Breast epithelium (tissue), 4 donors: ENCODE measurements around the gene EVL. TPM values are rescaled to one million over a fixed set of nuclear protein-coding genes. Genes with fewer than 3 reads are reported as not detected.

Experiments used
- DNase-seq, 2 donors: peaks; one replicate each; pipeline ENCODE4 v3.0.0-alpha.2; 2019; ENCODE audit warnings: low spot score in 2 of 2
- H3K27ac ChIP-seq, 2 donors: fragments of 200-600 bp; sonication (generic) in 1 of 2; one replicate each; pipeline ENCODE4 v1.5.1; 2016 to 2019; ENCODE audit warnings: mild to moderate bottlenecking in 1 of 2
- H3K27me3 ChIP-seq, 2 donors: fragments of 200-600 bp; sonication (generic) in 1 of 2; one replicate each; pipeline versions ENCODE4 v1.5.1 to v1.6.0; 2017 to 2019; ENCODE audit warnings: control low read depth in 1 of 2, mild to moderate bottlenecking in 1 of 2
- H3K36me3 ChIP-seq: fragments of 200-600 bp; one replicate; pipeline ENCODE4 v1.5.1; 2019
- H3K4me1 ChIP-seq, 2 donors: fragments of 200-600 bp; sonication (generic); one replicate each; pipeline ENCODE4 v1.5.1; 2016 to 2019; ENCODE audit warnings: control low read depth in 1 of 2
- H3K4me3 ChIP-seq, 3 donors: fragments of 200-600 bp; sonication (generic); 1 replicate in 2 of 3; 2 replicates in 1 of 3; pipeline ENCODE4 v1.5.1; 2016 to 2019; ENCODE audit warnings: mild to moderate bottlenecking in 3 of 3, moderate library complexity in 2 of 3
- H3K9me3 ChIP-seq, 2 donors: fragments of 200-600 bp; sonication (generic) in 1 of 2; one replicate each; pipeline ENCODE4 v1.5.1; 2016 to 2019; ENCODE audit warnings: control low read depth in 1 of 2
- POLR2A ChIP-seq: fragments of 450-650 bp; IDR thresholded peaks from one replicate; pipeline ENCODE4 v1.6.1; 2016; ENCODE audit warnings: antibody characterized with exemption, mild to moderate bottlenecking, moderate library complexity
- POLR2AphosphoS5 ChIP-seq, 3 donors: sonication (generic); formaldehyde crosslinking; IDR thresholded peaks; one replicate each; pipeline ENCODE4 v1.6.1; 2017; ENCODE audit warnings: antibody characterized with exemption in 3 of 3
- intact Hi-C: fragments of 100-400 bp; cut with DNase I; formaldehyde crosslinking; loops from one replicate; pipeline ENCODE4 v1.15.1; 2023; ENCODE audit warnings: low total_unique reads
- total RNA-seq, 3 donors: library from RNA; depleted of rRNA; stranded (reverse); fragments of >200 nt; gene quantifications; one replicate each; pipeline ENCODE4 v1.1.0, GENCODE V29; 2016
- TF ChIP-seq, protein P1 (sequence below), 3 donors: fragments of 450-650 bp; IDR thresholded peaks; one replicate each; pipeline ENCODE4 v1.5.1; 2016 to 2017; ENCODE audit warnings: antibody characterized with exemption in 3 of 3, mild to moderate bottlenecking in 3 of 3, moderate library complexity in 3 of 3

The EVL gene
- total RNA-seq, 3 donors from 2014 or later, result 50.7 to 116 (median 107) TPM

DNA sequence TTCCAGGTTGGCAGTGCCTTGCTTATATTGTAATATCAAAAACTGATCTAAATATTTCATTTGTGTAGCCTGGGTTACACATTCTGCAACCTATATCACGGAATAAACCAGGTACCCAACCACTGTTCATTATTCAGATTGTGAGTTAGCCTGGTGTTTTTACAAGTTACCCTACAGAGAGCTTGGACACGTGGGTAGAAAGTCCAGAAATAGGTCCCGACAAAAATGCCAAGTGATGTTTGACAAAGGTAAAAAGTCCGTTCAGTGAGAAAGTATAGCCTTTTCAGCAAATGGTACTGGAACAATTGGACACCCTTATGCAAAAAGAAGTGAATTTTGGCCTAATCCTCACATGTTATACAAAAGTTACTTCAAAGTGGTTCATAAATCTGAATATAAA, 17.6 kb upstream of the EVL start:
- Histone ChIP-seq H3K27me3 (no peaks in the 10 kb centered on the region), H3K9me3 (no peaks in the 10 kb centered on the region), H3K36me3 (no peaks in the 10 kb centered on the region), H3K4me3 (no peak overlapping the region), H3K4me1 (peaks cover 0 to 5% of the 10 kb centered on the region in 2 donors), H3K27ac (no peak overlapping the region)
- intact Hi-C loops, result loop anchor here (5.0 kb wide), 1 partner anchor 650 kb away; no protein-coding TSS in a partner anchor
- no peak for TF ChIP-seq POLR2A
- no peak for DNase-seq

DNA sequence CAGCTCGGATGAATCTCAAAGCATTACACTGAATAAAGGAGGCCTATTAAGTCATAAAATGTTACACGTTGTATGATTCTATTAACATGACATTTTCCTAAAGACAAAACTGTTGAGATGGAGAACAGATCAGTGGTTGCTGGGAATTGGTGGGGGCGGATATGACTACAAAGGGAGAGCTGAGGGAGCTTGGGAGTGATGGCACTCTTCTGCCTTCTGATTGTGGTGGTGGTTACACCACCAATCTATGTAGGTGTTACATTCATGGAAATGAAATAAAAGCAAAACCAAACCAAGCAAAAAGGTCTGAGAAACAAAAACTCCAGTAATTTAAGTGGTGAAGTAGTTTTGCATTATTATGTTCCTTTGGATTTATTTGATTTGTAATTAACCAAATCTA, 16.4 kb upstream of the EVL start:
- Histone ChIP-seq H3K36me3 (no peaks in the 10 kb centered on the region), H3K27ac (peak overlapping the region in 1 of 2 donors; percentile 3), H3K9me3 (no peaks in the 10 kb centered on the region), H3K4me3 (no peak overlapping the region), H3K27me3 (no peaks in the 10 kb centered on the region), H3K4me1 (peaks cover 0 to 5% of the 10 kb centered on the region in 2 donors)
- intact Hi-C loops, result loop anchor here (5.0 kb wide), 1 partner anchor 649 kb away; no protein-coding TSS in a partner anchor
- TF ChIP-seq POLR2AphosphoS5 (IDR thresholded peaks at IDR 0.05), result no peak
- TF ChIP-seq POLR2A, result no peak
- TF ChIP-seq, protein P1, sequence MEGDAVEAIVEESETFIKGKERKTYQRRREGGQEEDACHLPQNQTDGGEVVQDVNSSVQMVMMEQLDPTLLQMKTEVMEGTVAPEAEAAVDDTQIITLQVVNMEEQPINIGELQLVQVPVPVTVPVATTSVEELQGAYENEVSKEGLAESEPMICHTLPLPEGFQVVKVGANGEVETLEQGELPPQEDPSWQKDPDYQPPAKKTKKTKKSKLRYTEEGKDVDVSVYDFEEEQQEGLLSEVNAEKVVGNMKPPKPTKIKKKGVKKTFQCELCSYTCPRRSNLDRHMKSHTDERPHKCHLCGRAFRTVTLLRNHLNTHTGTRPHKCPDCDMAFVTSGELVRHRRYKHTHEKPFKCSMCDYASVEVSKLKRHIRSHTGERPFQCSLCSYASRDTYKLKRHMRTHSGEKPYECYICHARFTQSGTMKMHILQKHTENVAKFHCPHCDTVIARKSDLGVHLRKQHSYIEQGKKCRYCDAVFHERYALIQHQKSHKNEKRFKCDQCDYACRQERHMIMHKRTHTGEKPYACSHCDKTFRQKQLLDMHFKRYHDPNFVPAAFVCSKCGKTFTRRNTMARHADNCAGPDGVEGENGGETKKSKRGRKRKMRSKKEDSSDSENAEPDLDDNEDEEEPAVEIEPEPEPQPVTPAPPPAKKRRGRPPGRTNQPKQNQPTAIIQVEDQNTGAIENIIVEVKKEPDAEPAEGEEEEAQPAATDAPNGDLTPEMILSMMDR (IDR thresholded peaks at IDR 0.05), result no peak
- DNase-seq, result no peak

DNA sequence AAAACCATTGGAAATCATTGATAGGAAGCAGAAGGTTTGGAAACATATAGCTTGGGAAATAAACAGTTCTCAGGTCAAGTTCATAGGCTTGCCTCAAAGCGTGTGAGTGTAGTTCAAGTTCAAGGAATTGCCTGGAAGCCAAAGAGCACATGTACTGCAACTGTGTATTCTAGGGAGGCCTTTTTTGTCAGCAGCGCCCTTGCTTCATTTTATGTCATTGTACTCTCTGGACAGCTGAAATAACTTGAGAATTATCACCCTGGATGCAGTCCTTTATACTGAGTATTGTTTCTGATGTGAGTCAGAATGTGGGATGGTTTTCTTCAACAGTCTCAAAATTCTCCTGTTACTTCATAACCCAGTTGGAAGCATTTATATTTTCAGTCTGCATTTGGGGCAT, 16.0 kb upstream of the EVL start:
- Histone ChIP-seq H3K4me3 (no peak overlapping the region), H3K27me3 (no peaks in the 10 kb centered on the region), H3K36me3 (no peaks in the 10 kb centered on the region), H3K9me3 (no peaks in the 10 kb centered on the region), H3K4me1 (peaks cover 0 to 5% of the 10 kb centered on the region in 2 donors), H3K27ac (peak overlapping the region in 1 of 2 donors; percentile 3)
- no peak for DNase-seq
- TF ChIP-seq POLR2AphosphoS5 (IDR thresholded peaks at IDR 0.05) (no peak), POLR2A (no peak)
- TF ChIP-seq, protein P1 (IDR thresholded peaks at IDR 0.05), result no peak
- intact Hi-C loops, result loop anchor here (5.0 kb wide), 1 partner anchor 648 kb away; no protein-coding TSS in a partner anchor

DNA sequence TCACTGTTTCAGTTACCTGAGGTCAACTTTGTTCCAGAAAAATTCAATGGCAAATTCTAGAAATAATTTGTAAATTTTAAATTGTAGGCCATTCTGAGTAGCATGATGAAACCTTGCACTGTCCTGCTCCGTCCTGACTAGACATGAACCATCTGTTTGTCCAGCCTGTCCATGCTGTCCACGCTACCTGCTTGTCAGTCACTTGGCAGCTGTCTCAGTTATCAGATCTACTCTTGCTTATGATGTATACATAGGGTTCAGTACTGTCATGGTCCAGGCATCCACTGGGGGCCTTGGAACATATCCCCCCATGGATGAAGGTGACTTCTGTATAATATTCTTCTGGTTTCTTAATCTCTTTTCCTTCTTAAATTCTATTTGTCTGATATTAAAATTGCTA, 14.1 kb upstream of the EVL start:
- peak overlapping the region in 1 of 2 donors; percentile 5 for H3K27ac ChIP-seq
- TF ChIP-seq POLR2AphosphoS5 (IDR thresholded peaks at IDR 0.05), result no peak
- TF ChIP-seq, protein P1 (IDR thresholded peaks at IDR 0.05), result no peak

DNA sequence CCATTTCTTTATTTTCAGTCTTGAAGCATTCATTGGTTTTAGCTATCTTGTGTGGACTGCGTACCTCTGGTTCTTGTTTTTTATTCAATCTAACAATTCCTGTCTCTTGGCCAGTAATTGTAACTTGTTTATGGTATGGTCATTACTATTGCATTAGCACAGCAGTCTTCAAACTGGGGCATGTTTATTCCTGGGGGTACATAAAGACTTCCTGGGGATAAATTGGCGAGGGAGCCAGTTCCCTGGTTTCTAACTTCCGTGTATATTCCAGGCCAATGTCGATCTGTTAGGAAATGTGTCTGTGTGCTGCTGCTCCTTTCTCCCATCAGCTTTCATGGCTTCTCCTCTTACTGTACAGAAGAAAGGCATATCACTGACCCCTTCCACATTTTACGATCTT, 13.7 kb upstream of the EVL start:
- H3K4me1 ChIP-seq, result no peaks in the 10 kb centered on the region
- intact Hi-C loops, result no loop called here
- no peaks in the 10 kb centered on the region for H3K36me3 ChIP-seq
- TF ChIP-seq POLR2A (no peak), POLR2AphosphoS5 (IDR thresholded peaks at IDR 0.05) (no peak)
- H3K9me3 ChIP-seq, result no peaks in the 10 kb centered on the region
- DNase-seq, result no peak
- peak overlapping the region in 1 of 2 donors; percentile 5 for H3K27ac ChIP-seq
- H3K4me3 ChIP-seq, result no peak overlapping the region
- no peaks in the 10 kb centered on the region for H3K27me3 ChIP-seq

More for the DNA sequence above, 14.1 kb upstream of the EVL start:
- no peaks in the 10 kb centered on the region for H3K4me1 ChIP-seq
- H3K9me3 ChIP-seq, result no peaks in the 10 kb centered on the region
- no peak for DNase-seq
- H3K27me3 ChIP-seq, result no peaks in the 10 kb centered on the region
- no peaks in the 10 kb centered on the region for H3K36me3 ChIP-seq
- no peak overlapping the region for H3K4me3 ChIP-seq
- intact Hi-C loops, result no loop called here

DNA sequence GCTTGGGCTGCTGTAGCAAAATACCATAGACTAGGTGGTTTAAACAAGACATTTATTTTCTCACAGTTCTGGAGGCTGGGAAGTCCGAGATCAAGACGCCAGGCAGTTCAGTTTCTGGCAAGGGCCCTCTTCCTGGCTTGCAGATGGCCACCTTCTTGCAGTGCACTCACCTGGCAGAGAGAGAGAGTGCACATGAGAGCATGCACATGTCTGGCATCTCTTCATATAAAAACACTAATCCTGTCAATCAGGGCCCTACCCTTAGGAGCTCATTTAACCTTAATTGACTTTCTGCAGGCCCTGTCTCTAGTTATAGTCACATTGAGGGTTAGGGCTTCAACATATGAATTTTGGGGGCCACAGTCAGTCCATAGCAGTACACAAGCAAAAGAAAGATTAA, 12.4 kb upstream of the EVL start:
- no peak overlapping the region for H3K27ac ChIP-seq
- H3K27me3 ChIP-seq, result no peaks in the 10 kb centered on the region
- H3K4me3 ChIP-seq, result no peak overlapping the region
- H3K4me1 ChIP-seq, result no peaks in the 10 kb centered on the region
- DNase-seq, result no peak
- intact Hi-C loops, result no loop called here
- TF ChIP-seq POLR2A (no peak), POLR2AphosphoS5 (IDR thresholded peaks at IDR 0.05) (no peak)
- no peaks in the 10 kb centered on the region for H3K36me3 ChIP-seq
- no peaks in the 10 kb centered on the region for H3K9me3 ChIP-seq
